Brain microvascular endothelial cell (primary cell): ENCODE data around the gene TNFSF11.

Source experiments
- DNase-seq: peaks from one replicate; pipeline ENCODE4 v3.0.0-alpha.2; 2020
- H3K27ac ChIP-seq: fragments of 250-450 bp; sonication (Bioruptor Pico); 2 replicates; pipeline ENCODE4 v1.5.1; 2020; ENCODE audit warnings: mild to moderate bottlenecking, moderate library complexity
- H3K27me3 ChIP-seq: fragments of 250-450 bp; sonication (Bioruptor Pico); replicated peaks from 2 replicates; pipeline ENCODE4 v1.5.1; 2020; ENCODE audit warnings: mild to moderate bottlenecking
- H3K36me3 ChIP-seq: fragments of 250-450 bp; sonication (Bioruptor Pico); replicated peaks from 2 replicates; pipeline ENCODE4 v1.5.1; 2020; ENCODE audit warnings: mild to moderate bottlenecking
- H3K4me3 ChIP-seq: 2 replicates; pipeline ENCODE4 v1.5.1; 2011; ENCODE audit warnings: low read depth, mild to moderate bottlenecking, control low read depth, low read length, moderate library complexity
- CTCF ChIP-seq: IDR thresholded peaks from 2 replicates; pipeline ENCODE4 v1.5.1; 2011; ENCODE audit warnings: low read depth, mild to moderate bottlenecking, moderate library complexity, low read length, control low read depth, inconsistent platforms; ENCODE audit errors: missing control alignments
- in situ Hi-C: cut with HindIII; loops from 2 replicates; pipeline ENCODE4 v1.10.0; 2017; ENCODE audit warnings: low sequenced_read_pairs, low pct_ligation_motif_present

The TNFSF11 gene

GRCh38 chr13:42532561-42533335 lies 41.2 kb upstream of the TNFSF11 start:
- Histone ChIP-seq H3K27ac (no peak overlapping the region), H3K4me3 (no peak overlapping the region), H3K27me3 (no peaks in the 10 kb centered on the region), H3K36me3 (no peaks in the 10 kb centered on the region)
- DNase-seq: no peak
- in situ Hi-C loops: no loop called here
- TF ChIP-seq CTCF: no peak

- H3K36me3 ChIP-seq: no peaks in the 10 kb centered on the region
- H3K27ac ChIP-seq: no peak overlapping the region
- TF ChIP-seq CTCF: no peak
- no peaks in the 10 kb centered on the region for H3K27me3 ChIP-seq
- in situ Hi-C loops: no loop called here
- DNase-seq: no peak
- H3K4me3 ChIP-seq: no peak overlapping the region
Observed at GRCh38 chr13:42533336-42533591, 40.7 kb upstream of the TNFSF11 start.

GRCh38 chr13:42534785-42535184 lies 39.2 kb upstream of the TNFSF11 start:
- no peak for TF ChIP-seq CTCF
- no peak overlapping the region for H3K27ac ChIP-seq
- DNase-seq: no peak
- in situ Hi-C loops: no loop called here
- H3K4me3 ChIP-seq: no peak overlapping the region
- H3K36me3 ChIP-seq: no peaks in the 10 kb centered on the region
- no peaks in the 10 kb centered on the region for H3K27me3 ChIP-seq

GRCh38 chr13:42538996-42539395 lies 35.0 kb upstream of the TNFSF11 start:
- no peak overlapping the region for H3K27ac ChIP-seq
- no peaks in the 10 kb centered on the region for H3K36me3 ChIP-seq
- no peak overlapping the region for H3K4me3 ChIP-seq
- DNase-seq: no peak
- no peak for TF ChIP-seq CTCF
- H3K27me3 ChIP-seq: no peaks in the 10 kb centered on the region
- in situ Hi-C loops: no loop called here

- DNase-seq: peak; percentile 52
- in situ Hi-C loops: no loop called here
- H3K4me3 ChIP-seq: no peak overlapping the region
- H3K27me3 ChIP-seq: no peaks in the 10 kb centered on the region
- no peaks in the 10 kb centered on the region for H3K36me3 ChIP-seq
- H3K27ac ChIP-seq: no peak overlapping the region
- TF ChIP-seq CTCF: no peak
Observed at GRCh38 chr13:42539670-42540069, 34.3 kb upstream of the TNFSF11 start.

- Histone ChIP-seq H3K36me3 (no peaks in the 10 kb centered on the region), H3K27me3 (no peaks in the 10 kb centered on the region), H3K27ac (no peak overlapping the region), H3K4me3 (no peak overlapping the region)
- in situ Hi-C loops: no loop called here
- TF ChIP-seq CTCF: no peak
- DNase-seq: no peak
Observed at GRCh38 chr13:42543215-42543797, 30.6 kb upstream of the TNFSF11 start.
